Effector memory CD8-positive, alpha-beta T cell (primary cell): Measurements from ENCODE around the gene HDLBP.
"Not testable (repeated sequence)": the region's sequence is repeated elsewhere in the genome, so short reads cannot be mapped to it uniquely, and the experiment has no call there.

Experiments used
- ATAC-seq: fragments of 150-1000 bp; cut with Tn5 transposase; replicated peaks from 2 replicates; pipeline ENCODE4 v1.10.0; 2021; ENCODE audit warnings: mild to moderate bottlenecking, moderate library complexity
- DNase-seq, 3 experiments: peaks; one replicate each; pipeline ENCODE4 v3.0.0; 2021
- H3K27ac Mint-ChIP-seq, 2 donors: one replicate each; pipeline ENCODE4 v1.8.0; 2022; ENCODE audit warnings: mild to moderate bottlenecking in 2 of 2, mixed read lengths in 2 of 2, moderate library complexity in 2 of 2
- H3K27me3 Mint-ChIP-seq, 2 donors: one replicate each; pipeline ENCODE4 v1.8.0; 2022; ENCODE audit warnings: mixed read lengths in 2 of 2
- H3K36me3 Mint-ChIP-seq: one replicate; pipeline ENCODE4 v1.8.0; 2022; ENCODE audit warnings: mild to moderate bottlenecking, moderate library complexity, mixed read lengths; ENCODE audit not compliant: insufficient read depth
- H3K4me1 Mint-ChIP-seq, 2 donors: one replicate each; pipeline ENCODE4 v1.8.0; 2022; ENCODE audit warnings: low read depth in 2 of 2, mixed read lengths in 2 of 2
- H3K4me3 Mint-ChIP-seq, 2 donors: one replicate each; pipeline ENCODE4 v1.8.0; 2022; ENCODE audit warnings: mild to moderate bottlenecking in 2 of 2, mixed read lengths in 2 of 2, moderate library complexity in 2 of 2
- H3K9me3 Mint-ChIP-seq, 2 donors: one replicate each; pipeline ENCODE4 v1.8.0; 2022; ENCODE audit warnings: mixed read lengths in 2 of 2

Gene HDLBP

GRCh38 chr2:241320394-241320793, 4.9 kb upstream of the HDLBP start:
- Mint-ChIP-seq H3K4me1 (peaks cover 56 to 70% of the 10 kb centered on the region in 2 donors), H3K27ac (peak overlapping the region; percentile 49 to 75), H3K27me3 (no peaks in the 10 kb centered on the region), H3K4me3 (peak overlapping the region; percentile 36 to 95), H3K9me3 (no peaks in the 10 kb centered on the region), H3K36me3 (peaks cover 48% of the 10 kb centered on the region)
- ATAC-seq (no peak), DNase-seq (no peak)

DNA sequence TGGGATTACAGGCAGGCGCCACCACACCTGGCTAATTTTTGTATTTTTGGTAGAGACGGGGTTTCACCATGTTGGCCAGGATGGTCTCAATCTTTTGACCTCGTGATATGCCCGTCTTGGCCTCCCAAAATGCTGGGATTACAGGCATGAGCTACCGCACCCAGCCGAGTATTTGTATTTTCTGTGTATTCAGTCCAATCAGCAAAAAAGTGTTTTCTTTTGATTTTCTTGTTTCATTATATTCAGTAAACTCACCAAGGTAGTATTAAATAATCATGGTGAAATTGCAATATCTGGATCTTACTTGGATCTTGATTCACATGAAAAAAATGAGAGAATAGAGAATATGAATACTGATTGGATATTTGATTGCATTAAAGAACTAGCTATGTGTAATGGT, 3.4 kb upstream of the HDLBP start:
- Mint-ChIP-seq H3K27ac (peak overlapping the region; percentile 98 to 99), H3K4me1 (peaks cover 48 to 66% of the 10 kb centered on the region in 2 donors), H3K4me3 (peak overlapping the region; percentile 36 to 95), H3K36me3 (peaks cover 43% of the 10 kb centered on the region)
- not testable (repeated sequence) for H3K27me3 Mint-ChIP-seq, H3K9me3 Mint-ChIP-seq, DNase-seq, ATAC-seq

- Mint-ChIP-seq H3K4me1 (peaks cover 54 to 67% of the 10 kb centered on the region in 2 donors), H3K27me3 (no peaks in the 10 kb centered on the region), H3K36me3 (peaks cover 40% of the 10 kb centered on the region), H3K9me3 (no peaks in the 10 kb centered on the region), H3K4me3 (peak overlapping the region; percentile 95 to 97), H3K27ac (peak overlapping the region; percentile 98 to 99)
- ATAC-seq (no peak), DNase-seq (no peak)
Observed at GRCh38 chr2:241317391-241317790, 1.9 kb upstream of the HDLBP start.

DNA sequence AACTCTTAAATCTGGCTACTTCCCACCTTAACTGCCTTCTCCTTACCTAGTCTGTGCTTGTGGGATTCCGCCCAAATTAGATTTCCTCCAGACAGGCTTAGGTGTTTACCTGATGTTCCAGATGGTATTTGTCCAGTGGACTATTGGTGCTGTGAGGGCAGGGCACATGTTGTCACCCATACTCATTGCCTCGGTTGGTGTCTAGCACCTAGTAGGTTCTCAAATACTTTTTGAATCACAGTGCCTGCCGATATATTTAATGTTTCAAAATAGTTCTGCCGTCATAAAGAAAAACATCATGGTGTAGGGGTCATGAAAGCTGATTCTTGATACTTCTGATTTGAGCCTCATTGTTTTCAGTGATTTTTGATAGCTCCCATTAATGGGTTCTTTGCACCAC, 1.4 kb upstream of the HDLBP start:
- DNase-seq = no peak
- H3K36me3 Mint-ChIP-seq = peaks cover 40% of the 10 kb centered on the region

DNA sequence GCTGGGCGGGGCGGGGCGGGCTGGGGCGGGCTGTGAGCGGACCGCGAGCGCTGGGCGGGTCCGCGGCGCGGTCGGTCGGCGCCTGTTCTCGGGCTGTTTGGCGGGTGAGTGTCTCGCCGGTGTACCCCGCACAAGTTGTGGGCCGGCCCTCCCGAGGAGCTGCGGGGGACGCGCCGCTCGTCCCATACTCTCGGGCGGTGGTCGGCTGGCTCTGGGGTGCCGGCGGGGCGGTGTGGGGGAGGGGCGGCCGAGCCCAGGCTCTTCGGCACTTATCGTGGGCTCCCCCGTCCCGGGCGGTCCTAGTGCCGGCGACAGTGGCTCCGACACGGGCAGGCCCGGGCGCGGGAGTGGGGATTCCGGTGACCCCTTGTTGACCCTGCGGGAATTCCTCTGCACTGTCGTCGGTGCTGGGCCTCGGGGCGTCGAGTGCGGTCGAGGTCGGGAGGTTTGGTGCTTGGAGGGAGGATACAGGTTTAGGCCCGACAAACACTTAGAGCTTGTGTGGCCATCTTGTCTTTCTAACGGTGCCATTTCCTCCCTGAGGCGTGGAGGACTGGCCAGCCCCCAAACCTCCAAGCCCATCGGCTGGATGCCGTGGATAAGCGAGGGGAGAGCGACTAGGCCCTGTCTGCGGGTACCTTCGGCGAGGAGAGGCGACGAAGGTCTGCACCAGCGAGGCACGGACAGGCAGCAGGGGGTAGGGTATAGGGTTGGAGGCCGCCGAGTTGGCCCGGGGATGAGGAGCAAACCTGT, 583 bp upstream of the HDLBP start, which contains the start of gene SEPTIN2:
Gene SEPTIN2 (plus strand): TSS at position 47 of the 753 bp plus-strand sequence. CDS start 8,308 bp downstream, outside the sequence.
- Mint-ChIP-seq H3K27me3 (no peaks in the 10 kb centered on the region), H3K27ac (peak within 1 kb of the TSS; percentile 98 to 99), H3K9me3 (no peaks in the 10 kb centered on the region), H3K36me3 (peaks cover 40% of the 10 kb centered on the region), H3K4me1 (peaks cover 54 to 65% of the 10 kb centered on the region in 2 donors), H3K4me3 (peak within 1 kb of the TSS; percentile 95 to 97)
- DNase-seq (peak; percentile 72 to 82 (median 77)), ATAC-seq (peak; percentile 45)

More for the DNA sequence above, 1.4 kb upstream of the HDLBP start:
- Mint-ChIP-seq H3K27ac (peak overlapping the region; percentile 98 to 99), H3K4me1 (peaks cover 56 to 67% of the 10 kb centered on the region in 2 donors), H3K27me3 (no peaks in the 10 kb centered on the region), H3K4me3 (peak overlapping the region; percentile 95 to 97), H3K9me3 (no peaks in the 10 kb centered on the region)
- ATAC-seq = no peak

- peaks cover 35% of the 10 kb centered on the region for H3K36me3 Mint-ChIP-seq
- peak overlapping the region; percentile 98 to 99 for H3K27ac Mint-ChIP-seq
- ATAC-seq (no peak), DNase-seq (no peak)
- H3K4me3 Mint-ChIP-seq = peak overlapping the region; percentile 95 to 97
- H3K27me3 Mint-ChIP-seq = no peaks in the 10 kb centered on the region
- H3K9me3 Mint-ChIP-seq = no peaks in the 10 kb centered on the region
- H3K4me1 Mint-ChIP-seq = peaks cover 51 to 68% of the 10 kb centered on the region in 2 donors
Observed at GRCh38 chr2:241314226-241315092, 1.0 kb downstream of the HDLBP start.

- no peaks in the 10 kb centered on the region for H3K27me3 Mint-ChIP-seq
- peaks cover 31% of the 10 kb centered on the region for H3K36me3 Mint-ChIP-seq
- no peaks in the 10 kb centered on the region for H3K9me3 Mint-ChIP-seq
- DNase-seq (no peak), ATAC-seq (no peak)
- H3K27ac Mint-ChIP-seq = peak overlapping the region in 1 of 2 donors; percentile 98
- peak overlapping the region; percentile 95 to 97 for H3K4me3 Mint-ChIP-seq
- H3K4me1 Mint-ChIP-seq = peaks cover 55 to 71% of the 10 kb centered on the region in 2 donors
Observed at GRCh38 chr2:241313543-241314095, 1.9 kb downstream of the HDLBP start.

GRCh38 chr2:241312082-241312481, 3.4 kb downstream of the HDLBP start:
- H3K9me3 Mint-ChIP-seq = no peaks in the 10 kb centered on the region
- H3K27ac Mint-ChIP-seq = peak overlapping the region in 1 of 2 donors; percentile 47
- H3K36me3 Mint-ChIP-seq = peaks cover 19% of the 10 kb centered on the region
- ATAC-seq (no peak), DNase-seq (no peak)
- H3K27me3 Mint-ChIP-seq = no peaks in the 10 kb centered on the region
- no peak overlapping the region for H3K4me3 Mint-ChIP-seq
- peaks cover 46 to 56% of the 10 kb centered on the region in 2 donors for H3K4me1 Mint-ChIP-seq

DNA sequence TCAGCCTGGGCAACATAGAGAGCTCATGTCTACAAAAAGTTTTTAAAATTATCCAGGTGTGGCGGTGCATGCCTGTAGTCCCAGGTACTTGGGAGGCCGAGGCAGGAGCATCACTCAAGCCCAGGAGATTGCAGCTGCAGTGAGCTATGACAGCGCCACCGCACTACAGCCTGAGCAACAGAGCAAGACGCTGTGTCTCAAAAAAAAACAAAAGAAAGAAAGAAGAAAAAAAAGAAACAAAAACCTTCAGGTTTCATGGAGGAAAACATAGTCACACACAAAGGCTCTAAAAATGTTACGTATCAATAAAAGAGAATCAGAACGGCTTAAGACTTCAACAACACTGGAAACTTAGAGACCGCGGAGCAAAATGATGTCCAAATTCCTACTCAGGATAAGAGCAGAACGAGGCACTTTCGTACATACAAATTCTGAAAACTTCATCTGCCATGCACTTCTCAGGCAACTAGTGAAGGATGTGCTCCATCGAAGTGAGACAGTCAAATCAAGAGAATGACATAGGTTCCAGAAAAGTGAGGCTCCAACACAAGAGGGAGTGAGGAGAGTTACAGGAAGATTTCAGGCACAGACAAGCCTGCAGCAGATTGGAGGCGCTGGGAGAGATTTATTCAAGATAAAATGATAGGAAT, 4.4 kb downstream of the HDLBP start:
- ATAC-seq = no peak
- Mint-ChIP-seq H3K36me3 (peaks cover 9% of the 10 kb centered on the region), H3K4me1 (peaks cover 38 to 51% of the 10 kb centered on the region in 2 donors), H3K9me3 (no peaks in the 10 kb centered on the region), H3K4me3 (peak overlapping the region in 1 of 2 donors; percentile 2), H3K27ac (peak overlapping the region; percentile 15 to 47), H3K27me3 (no peaks in the 10 kb centered on the region)
- no peak for DNase-seq

- H3K4me1 Mint-ChIP-seq = peaks cover 43 to 59% of the 10 kb centered on the region in 2 donors
- ATAC-seq (peak; percentile 86), DNase-seq (peak; percentile 41 to 53 (median 52))
- peak overlapping the region; percentile 88 to 93 for H3K27ac Mint-ChIP-seq
- H3K9me3 Mint-ChIP-seq = no peaks in the 10 kb centered on the region
- no peaks in the 10 kb centered on the region for H3K27me3 Mint-ChIP-seq
- peaks cover 4% of the 10 kb centered on the region for H3K36me3 Mint-ChIP-seq
- peak overlapping the region; percentile 20 to 36 for H3K4me3 Mint-ChIP-seq
Observed at GRCh38 chr2:241309684-241310117, 5.8 kb downstream of the HDLBP start.

DNA sequence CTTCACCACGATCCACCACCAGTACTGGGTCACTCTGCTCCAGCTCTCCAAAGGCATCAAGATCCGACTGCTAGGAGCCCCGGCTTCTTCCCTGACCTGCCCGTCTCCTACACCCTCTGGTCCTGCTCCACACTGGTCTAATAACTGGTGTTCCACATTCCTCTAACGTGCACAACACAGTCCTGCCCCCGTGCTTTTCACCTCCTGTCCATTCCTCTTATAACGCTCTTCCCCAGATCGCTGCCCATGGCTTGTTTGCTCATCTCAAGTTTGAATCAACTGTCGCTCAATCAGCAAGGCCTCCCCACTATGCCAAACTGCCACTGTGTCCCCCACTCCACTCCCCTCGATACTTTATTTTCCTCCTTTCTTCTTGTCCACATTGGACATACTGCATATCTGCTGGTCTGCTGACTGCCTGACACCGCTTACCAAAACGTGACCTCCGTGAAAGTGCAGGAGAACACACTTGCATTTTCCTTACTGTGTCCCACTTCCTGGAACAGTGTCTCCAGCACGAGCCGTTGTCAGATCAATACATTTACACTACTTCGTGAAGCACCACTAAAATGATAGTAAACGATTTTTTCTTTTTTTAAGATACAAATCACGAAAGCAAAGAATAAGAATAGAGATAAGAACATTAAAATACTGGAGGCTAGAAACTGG, 6.5 kb downstream of the HDLBP start:
- Mint-ChIP-seq H3K27ac (peak overlapping the region; percentile 88 to 93), H3K4me3 (peak overlapping the region in 1 of 2 donors; percentile 20), H3K36me3 (peaks cover 4% of the 10 kb centered on the region), H3K4me1 (peaks cover 42 to 55% of the 10 kb centered on the region in 2 donors), H3K9me3 (no peaks in the 10 kb centered on the region), H3K27me3 (no peaks in the 10 kb centered on the region)
- DNase-seq (no peak), ATAC-seq (no peak)

GRCh38 chr2:241308267-241308666, 7.2 kb downstream of the HDLBP start:
- DNase-seq (no peak), ATAC-seq (no peak)
- Mint-ChIP-seq H3K36me3 (peaks cover 4% of the 10 kb centered on the region), H3K4me3 (no peak overlapping the region), H3K27me3 (no peaks in the 10 kb centered on the region), H3K4me1 (peaks cover 44 to 54% of the 10 kb centered on the region in 2 donors), H3K27ac (peak overlapping the region; percentile 56 to 88), H3K9me3 (no peaks in the 10 kb centered on the region)
